HG02642 (cell line): ENCODE measurements around the gene MYO5A.
A peak's percentile ranks its signal among the peaks of the same experiment; 100 is the strongest.
"Not testable (repeated sequence)": the region's sequence is repeated elsewhere in the genome, so short reads cannot be mapped to it uniquely, and the experiment has no call there.

Experiments used
- ATAC-seq: cut with Tn5 transposase; IDR thresholded peaks from one replicate; pipeline ENCODE4 v1.9.1; 2021; ENCODE audit warnings: mild to moderate bottlenecking; ENCODE audit not compliant: unreplicated experiment, poor library complexity

MYO5A gene

DNA sequence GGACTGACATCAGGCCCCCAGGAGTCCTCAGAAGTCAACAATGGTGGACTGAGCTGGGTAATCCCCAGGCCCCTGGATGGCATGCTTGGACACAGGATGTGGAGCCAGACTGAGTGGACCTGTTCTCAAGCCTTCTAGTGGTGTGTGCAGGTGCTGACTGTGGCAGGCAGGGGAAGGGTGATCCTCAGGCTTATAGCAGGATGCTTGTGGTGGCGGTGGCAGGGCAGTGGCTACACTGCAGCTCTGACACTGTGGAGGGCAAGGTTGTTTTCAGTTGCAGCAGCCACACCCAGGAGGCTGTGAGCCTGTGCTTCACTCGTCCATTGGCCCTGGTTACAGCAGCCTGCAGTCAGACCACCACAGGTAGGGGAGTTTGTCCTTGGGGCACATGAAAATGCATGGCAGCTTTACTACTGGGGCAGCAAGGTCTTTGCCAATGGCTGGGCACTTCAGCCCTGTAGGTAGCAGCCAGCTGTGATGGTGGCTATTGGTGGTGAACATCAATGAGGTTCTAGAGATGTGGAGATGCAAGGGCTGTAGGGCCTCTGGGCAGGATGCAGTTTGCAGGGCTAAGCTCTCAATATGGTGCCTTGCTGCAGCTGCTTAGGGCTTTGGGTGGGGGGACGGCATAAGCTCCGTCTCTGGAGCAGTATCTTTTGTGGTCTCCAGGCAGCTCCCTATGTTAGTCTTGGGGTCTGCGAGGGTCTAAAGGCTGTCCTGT, 17.5 kb upstream of the MYO5A start:
- no peak for ATAC-seq

DNA sequence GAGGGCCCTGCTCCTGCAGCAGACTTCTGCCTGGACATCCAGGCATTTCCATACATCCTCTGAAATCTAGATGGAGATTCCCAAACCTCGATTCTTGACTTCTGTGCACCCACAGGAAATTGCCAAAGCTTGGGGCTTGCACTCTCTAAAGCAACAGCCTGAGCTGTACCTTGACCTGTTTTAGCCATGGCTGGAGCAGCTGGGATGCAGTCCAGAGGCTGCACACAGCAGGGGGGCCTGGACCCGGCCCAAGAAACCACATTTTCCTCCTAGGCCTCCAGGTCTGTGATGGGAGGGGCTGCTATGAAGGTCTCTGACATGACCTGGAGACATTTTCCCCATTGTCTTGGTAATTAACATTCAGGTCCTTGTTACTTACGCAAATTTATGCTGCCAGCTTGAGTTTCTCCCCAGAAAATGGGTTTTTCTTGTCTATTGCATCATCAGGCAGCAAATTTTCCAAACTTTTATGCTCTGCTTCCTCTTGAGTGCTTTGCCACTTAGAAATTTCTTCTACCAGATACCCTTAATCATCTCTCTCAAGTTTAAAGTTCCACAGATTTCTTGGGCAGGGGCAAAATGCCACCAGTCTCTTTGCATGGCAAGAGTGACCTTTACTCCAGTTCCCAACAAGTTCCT, 11.8 kb upstream of the MYO5A start:
- no peak for ATAC-seq

DNA sequence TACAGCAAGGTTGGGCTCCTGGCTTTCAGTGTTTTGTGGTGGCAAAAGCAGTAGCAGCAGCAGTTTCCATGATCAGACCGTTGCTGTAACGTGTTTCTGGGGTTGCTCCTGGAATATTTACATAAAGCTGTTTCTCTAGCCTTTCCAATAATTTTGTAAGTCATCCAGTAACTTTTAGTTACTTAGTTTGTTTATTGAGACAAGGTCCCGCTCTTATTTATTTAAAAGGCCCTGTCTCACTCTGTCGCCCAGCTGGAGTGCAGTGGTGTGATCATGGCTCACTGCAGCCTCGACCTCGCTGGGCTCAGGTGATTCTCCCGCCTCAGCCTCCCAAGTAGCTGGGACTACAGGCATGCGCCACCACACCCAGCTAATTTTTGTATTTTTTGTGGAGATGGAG, 8.8 kb upstream of the MYO5A start:
- ATAC-seq: no peak

DNA sequence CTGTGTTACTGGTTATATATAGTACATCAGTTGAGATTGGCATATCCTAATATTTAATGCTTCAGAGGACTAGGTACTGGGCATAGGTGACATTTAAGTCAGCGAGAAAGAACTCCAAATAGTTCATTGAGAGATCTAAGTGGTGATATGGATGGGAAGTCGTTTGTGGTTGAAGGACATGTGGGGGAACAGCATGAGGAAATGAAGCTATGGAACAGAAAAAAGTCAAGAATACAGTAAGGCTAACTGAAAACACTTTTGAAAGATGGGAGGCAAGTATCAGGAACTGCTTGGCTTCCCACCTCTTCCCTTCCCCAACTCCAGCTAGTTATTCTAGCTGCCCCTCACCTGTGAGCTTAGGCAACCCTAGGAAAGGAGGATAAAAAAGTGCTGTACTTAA, 3.7 kb upstream of the MYO5A start:
- ATAC-seq: no peak

DNA sequence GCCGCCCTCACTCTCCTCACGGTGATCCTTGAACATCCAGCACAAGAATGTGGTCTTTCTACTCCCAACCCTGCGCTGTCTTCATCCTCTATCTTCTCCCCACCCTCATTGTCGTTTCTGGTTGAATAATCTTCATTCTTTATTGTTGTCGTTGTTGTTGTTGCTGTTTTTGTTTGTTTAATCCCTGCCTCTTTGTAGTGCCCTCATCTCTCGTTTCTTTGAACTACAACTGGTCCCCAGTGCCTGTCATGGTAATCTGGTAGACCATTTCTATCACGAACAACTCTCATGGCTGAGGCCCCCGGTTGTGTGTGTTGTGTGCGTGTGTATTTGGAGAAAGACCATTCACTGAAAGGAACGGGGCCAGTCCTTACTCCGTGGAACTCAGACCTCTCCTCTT, 1.3 kb upstream of the MYO5A start:
- no peak for ATAC-seq

DNA sequence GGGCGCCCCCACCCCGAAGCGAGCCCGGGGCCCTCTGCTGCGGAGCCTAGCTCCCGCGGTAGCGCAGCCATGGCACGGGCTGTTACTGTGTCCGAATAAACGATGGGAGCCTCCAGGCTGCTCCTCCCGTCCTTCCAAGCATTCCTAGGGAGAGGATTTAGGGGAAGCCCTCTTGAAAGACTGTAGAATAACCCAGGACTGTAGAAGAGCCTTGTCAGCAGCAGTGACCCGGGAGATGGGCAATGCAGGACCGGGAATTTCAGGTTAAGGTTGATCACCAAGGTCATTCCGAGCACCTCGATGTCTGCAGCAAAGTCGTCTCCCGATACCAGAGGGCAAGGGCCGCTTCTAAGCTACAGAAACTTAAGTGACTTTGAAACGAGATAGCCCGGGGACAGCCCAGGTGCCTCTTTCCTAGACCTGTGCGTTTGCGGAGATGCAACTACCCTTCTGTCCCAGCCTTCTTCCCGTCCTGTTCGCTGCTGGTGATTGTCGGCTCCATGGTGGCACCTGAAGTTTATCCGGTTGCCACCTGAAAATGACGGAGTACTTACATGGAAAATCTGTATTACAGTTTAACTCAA, 753 bp upstream of the MYO5A start:
- ATAC-seq: no peak

DNA sequence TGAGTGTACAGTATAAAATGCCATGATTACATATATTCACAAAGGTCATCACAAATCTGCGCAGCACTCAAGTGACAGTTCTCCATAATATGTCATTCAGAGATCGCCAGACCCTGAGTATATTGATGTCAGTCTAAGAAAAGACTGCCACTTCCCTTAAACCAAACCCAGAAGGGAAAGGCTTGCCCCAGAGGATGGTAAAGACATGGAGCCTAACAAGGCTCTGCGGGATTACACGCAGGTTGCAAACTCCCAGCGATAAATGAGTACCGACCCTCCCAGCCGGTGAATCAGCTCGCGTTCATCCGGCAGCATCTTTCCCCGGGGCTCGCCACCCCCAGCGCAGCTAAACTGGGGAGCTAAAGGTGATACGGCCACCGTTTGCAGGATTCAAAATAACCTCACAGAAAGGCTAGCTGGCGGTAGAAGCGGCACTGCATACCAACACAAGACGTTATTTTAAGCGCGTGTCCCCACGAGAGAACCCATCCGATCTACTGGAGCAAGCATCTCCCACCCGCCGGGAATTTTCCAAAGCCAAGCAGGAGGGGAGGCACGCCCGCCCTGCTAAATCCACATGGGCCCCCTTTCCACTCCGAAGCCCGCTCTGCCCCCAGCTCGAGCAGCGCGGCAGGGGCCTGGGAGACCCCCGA, 643 bp downstream of the MYO5A start:
- ATAC-seq: peak; percentile 7

DNA sequence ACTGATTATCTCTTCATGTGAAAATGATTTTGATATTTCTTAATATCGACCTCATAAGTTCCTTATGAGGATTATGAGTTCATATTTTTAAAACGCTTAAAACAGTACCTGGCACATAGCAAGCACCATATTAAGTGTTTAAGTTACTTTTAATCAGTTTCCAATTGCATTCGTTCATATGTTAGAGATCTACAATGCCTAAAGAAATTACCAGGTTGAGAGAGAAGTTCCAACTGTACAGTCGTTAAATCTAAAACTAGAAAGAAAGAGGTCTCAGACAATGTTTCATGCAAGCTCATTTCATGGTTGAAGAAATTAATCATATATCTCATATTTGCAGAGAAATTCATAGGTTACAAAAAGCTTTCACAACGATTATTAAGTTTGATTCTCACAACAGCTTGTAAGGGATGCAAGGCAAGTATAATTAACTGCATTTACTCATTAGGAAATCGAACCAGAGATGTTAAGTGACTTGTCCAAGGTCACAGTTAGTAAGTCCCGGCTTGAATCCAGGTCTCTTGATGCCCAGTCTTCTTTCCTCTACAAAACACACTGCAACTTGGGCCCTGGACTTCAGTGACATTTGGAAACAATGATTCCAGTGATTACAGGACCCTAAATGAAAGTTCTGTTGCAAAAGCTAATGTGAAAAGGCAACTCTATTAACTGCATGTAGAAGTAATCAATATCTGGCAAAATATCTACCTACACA, 1.3 kb downstream of the MYO5A start:
- ATAC-seq: no peak

DNA sequence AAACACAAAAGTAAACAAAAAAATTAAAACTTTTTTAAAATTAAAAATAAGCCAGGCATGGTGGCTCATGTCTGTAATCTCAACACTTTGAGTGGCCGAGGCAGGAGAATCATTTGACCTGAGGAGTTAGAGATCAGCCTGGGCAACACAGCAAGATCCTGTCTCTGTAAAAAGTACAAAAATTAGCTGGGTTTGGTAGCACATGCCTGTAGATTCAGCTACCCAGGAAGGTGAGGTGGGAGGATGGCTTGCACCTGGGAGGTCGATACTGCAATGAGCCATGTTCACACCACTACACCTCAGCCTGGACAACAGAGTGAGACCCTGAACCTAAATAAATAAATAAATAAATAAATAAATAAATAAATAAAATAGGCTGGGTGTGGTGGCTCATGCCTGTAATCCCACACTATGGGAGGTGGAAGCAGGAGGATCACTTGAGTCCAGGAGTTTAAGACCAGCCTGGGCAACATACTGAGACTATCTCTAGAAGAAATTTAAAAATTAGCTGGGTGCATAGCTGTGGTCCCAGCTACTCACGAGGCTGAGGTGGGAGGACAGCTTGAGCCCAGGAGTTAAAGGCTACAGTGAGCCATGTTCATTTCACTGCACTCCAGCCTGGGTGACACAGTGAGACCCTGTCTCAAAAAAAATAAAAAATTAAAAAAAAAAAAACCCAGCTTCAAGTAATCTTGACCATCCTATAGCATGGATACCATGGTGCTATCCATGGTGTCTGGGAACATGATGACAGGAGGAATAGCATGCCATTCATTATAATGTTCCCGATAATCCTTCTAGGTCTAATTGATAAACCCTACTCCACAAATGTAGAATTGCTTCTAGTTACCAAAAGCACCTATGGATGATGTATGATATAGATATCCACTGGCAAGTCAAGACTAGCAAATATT, 4.2 kb downstream of the MYO5A start:
- no peak for ATAC-seq

DNA sequence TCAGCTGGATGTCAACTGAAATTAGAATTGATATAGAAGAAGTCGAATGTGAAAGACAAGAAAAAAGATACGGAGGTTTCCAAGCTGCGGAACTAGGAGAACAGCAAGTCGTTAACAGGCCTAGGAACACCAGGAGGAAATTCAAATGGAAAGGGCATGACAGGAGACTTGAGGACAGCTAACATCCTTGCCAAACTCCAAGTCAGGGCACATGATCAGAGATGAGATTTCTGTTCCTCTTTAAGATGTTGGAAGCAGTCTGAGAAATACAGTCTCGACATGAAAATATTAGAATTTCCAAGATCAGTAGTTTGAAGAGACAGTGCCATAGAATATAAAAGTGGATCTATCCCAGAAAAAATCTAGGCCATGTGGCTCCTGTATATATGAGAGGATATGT, 5.0 kb downstream of the MYO5A start:
- no peak for ATAC-seq

DNA sequence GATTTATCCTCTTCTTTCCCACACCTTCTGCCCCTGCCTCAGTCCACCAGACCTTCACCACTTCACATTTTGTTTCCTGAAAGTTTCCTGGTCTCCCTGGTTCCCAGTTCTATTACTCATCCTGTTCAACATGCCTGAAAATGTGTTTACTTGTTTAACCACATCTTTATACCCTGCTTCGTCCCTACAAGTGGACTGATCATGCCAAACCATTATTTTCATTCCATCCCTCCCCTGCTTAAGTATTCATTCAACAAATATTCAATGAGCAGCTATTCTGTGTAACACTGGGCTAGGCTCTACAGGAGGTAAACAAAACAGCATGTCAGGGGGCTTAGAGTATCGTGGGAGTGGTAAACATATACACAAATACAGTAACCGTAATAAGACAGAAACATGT, 5.5 kb downstream of the MYO5A start:
- ATAC-seq: no peak

DNA sequence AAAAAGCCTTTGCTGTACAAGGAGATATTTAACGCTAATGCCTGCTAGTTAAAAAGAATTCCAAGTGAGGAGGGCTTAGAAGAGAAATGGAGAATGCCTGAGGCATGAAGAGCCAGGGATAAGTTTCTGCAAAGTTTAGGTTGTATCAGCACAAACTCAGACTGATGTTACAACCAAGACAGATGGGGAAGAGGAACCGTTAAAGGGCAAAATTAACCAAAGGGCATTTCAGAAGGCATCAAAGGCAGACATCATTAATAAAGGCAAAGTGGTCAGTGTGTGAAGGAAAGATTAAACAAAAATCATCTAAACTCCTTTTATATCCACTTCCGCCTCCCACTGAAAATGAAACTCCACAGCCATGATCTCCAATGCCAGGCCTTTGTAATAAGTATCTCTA, 7.0 kb downstream of the MYO5A start:
- ATAC-seq: no peak

DNA sequence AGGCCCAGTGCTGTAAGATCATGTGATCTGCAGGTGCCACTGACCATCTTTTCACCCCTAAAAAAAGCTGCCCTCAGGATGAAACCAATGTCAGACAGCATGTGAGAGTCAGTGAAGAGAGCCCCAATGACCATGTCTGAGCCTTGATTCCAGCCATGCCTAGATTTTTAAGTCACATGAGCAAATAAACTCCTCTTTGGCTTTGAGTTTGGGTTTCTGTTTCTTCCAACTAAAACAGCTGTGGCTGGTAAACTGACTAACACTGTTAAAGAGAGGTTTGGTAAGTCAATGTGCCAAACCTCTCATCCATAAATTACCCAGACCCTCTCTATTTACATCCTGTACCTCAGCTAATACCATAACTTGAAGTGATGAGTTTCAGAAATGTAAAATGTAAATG, 8.3 kb downstream of the MYO5A start:
- no peak for ATAC-seq

DNA sequence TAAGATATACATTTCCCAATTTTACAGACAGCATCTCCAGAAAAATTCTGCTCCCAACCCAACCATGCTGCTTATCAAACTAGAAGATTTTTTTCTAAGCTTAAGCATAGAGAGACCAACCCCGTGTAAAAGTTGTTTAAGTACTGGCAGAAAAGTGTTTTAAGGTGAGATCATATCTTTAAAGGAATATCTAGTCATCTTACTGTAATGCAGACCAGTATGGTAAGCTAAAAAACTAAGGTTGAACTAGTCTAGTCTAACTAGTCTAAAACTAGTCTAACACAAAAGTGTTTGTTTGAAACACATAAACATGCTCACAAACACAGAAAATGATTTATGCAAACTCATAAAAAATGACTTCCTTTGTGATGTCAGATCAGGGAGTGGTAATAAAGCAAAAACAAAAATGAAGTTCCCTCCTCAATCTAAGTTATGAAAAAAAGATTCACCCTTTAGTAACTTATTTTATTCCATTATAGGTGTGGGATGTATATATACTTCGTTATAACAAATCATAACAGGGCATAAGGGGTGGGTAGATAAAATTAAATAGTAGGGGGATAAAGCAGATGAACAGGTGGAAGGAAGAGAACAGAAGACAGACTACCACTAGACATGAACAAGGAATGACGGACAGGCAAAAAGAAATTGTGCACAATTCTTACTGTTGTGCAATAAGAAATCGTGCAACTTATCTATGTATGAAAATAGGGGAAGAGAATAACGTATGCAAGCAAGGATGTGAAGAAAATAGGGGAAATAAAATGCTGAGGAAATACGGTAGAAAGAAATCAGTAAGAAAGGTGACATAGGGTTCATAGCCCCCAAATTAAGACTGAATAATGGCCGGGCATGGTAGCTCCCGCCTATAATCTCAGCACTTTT, 10.0 kb downstream of the MYO5A start:
- no peak for ATAC-seq

DNA sequence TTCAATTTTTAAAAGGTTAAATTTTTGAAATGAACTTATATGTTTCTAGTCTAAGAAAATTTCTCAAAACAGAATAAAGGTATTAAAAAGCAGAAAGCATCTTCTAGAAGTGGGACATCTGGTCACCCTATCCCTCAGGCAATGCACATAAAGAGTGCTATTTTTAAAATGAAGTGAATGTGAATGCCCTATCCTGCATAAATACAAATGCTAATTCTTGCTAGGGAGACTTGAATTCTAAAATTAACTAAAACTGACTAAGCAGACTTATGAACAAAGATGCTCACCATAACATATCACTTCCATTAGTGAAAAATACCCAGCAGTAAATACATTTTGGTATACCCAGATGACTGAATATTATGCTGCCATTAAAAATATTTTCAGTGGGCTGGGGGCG, 11.7 kb downstream of the MYO5A start:
- ATAC-seq: no peak

DNA sequence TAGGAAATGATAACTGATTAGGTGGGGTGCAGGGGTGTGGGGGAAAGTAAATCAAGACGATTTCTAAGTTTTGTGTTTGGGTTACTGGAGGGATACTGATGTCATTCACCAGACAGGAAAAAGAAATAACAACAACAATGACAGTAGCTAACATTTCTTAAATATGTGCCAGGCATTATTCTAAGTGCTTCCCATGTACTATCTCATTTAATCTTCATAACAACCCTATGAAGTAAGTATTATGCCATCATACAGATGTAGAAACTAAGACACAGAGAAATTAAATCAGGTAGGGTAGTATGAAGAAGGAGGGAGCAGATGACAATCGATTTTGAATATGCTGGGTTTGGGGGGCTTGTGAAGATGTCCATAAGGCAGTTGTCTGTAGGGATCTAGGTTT, 13.3 kb downstream of the MYO5A start:
- no peak for ATAC-seq

DNA sequence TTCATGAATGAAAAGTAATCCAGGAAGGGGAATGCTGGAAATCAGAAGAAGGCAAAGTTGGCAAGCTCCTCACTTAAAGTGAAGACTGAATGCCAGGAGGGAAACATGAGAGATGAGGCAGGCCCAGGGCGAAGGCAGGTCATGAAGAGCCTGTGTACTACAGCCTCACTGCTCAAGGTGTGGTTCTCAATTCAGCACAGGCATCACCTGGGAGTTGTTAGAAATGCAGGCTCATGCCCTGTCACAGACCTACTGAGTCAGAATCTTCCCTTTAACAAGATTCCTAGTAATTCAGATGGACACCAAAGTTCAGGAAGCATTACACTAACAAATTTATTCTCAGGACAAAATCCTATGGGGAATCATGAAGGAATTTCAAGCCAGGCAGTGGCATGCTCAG, 14.2 kb downstream of the MYO5A start:
- ATAC-seq: no peak

DNA sequence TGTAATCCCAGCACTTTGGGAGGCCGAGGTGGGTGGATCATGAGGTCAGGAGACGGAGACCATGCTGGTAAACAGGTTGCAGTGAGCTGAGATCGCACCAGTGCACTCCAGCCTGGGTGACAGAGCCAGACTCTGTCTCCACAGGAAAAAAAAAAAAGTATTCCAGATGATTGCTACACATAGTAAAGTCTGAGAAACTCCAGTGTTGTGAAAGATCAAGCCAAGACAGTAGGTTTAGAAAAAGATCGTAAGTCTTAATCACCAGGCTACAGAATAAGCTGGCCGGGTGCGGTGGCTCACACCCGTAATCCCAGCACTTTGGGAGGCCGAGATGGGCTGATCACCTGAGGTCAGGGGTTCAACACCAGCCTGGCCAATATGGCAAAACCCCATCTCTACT, 15.8 kb downstream of the MYO5A start:
- not testable (repeated sequence) for ATAC-seq

DNA sequence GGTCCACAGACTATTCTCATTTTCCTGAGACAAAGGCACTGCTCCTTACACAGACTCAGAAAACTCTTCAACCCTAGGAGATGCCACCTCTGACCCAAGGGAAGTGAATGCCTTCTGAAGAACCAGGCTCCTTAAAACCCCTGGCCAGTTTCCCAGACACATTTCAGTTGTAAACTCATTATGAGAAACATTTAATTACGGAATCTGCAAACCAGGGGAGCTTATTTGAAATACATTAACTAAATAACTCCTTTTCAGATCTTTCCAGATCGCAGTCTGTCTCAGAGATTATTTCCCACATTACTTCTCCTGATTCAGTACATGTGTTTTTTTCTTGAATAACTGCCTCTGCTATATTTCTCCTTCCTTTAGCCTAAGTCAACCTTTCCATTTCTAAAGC, 17.6 kb downstream of the MYO5A start:
- no peak for ATAC-seq
